Stomach smooth muscle (tissue), 2 donors: ENCODE measurements around the gene SELPLG.

Experiments
- H3K27ac ChIP-seq: one replicate; pipeline ENCODE4 v1.7.0; 2013; ENCODE audit warnings: mild to moderate bottlenecking, low read length, inconsistent platforms
- H3K27me3 ChIP-seq, 2 donors: one replicate each; pipeline ENCODE4 v1.7.0; 2013; ENCODE audit warnings: low read length in 2 of 2; ENCODE audit not compliant: insufficient read depth in 2 of 2, control insufficient read depth in 1 of 2
- H3K36me3 ChIP-seq, 2 donors: one replicate each; pipeline ENCODE4 v1.7.0; 2013; ENCODE audit warnings: low read length in 2 of 2; ENCODE audit not compliant: control insufficient read depth in 2 of 2, insufficient read depth in 2 of 2
- H3K4me1 ChIP-seq: one replicate; pipeline ENCODE4 v1.7.0; 2013; ENCODE audit warnings: low read length; ENCODE audit not compliant: control insufficient read depth, insufficient read depth
- H3K4me3 ChIP-seq, 2 donors: one replicate each; pipeline ENCODE4 v1.7.0; 2013; ENCODE audit warnings: low read length in 2 of 2
- H3K9ac ChIP-seq, 2 donors: one replicate each; pipeline ENCODE4 v1.7.0; 2013; ENCODE audit warnings: low read length in 2 of 2, mild to moderate bottlenecking in 1 of 2
- H3K9me3 ChIP-seq, 2 donors: one replicate each; pipeline ENCODE4 v1.7.0; 2013; ENCODE audit warnings: low read length in 2 of 2; ENCODE audit not compliant: control insufficient read depth in 2 of 2
- donor health status: healthy.
- donor health status: Pancreatic carcinoma.

SELPLG gene

DNA sequence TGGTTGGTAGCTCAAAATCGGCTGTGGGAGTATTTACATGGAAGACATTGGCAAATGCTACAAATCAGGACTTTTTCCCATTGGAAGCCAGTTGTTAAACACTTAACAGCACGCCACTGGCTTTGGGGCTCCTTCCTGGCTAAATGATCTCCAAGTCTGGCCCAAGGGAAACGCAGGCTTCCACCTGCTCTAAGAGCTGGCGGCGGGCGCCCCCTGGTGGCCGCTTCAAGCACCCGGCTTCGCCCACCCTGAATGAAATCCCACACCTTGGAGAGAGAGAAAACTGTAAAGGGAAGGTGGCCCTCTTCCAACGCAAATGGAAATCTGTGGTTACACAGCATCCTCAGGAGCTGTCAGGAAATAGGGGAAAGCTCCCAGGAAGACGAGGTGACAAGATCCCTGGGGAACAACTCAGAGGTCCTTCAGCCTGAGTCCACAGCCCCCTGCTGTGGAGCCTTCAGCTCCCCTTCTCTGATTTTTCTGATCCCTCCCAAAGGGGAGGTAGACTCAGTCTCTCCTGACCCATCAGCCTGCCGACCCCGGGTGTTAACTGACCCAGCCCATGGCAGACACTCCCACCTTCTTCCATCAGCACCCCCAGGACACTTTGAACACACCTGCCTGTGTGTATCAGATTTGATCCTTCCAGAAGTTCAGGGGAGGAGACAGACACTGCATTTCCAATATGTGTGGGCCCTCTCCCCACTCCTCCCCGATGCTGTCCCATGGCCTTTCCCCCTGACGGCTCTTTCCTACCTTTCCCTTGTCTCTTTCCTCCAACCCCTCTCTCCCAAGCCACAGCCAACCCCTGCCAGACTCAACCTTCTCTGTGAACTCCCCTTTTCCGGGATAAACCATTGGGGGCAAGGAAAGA lies 15.4 kb downstream of the SELPLG start:
- no peak overlapping the region for H3K27ac ChIP-seq

GRCh38 chr12:108616941-108617858 lies 16.5 kb downstream of the SELPLG start:
- H3K27me3 ChIP-seq = no peaks in the 10 kb centered on the region
- H3K36me3 ChIP-seq = no peaks in the 10 kb centered on the region
- H3K4me1 ChIP-seq = peaks cover 2% of the 10 kb centered on the region
- no peak overlapping the region for H3K9ac ChIP-seq
- no peak overlapping the region for H3K4me3 ChIP-seq
- H3K9me3 ChIP-seq = no peaks in the 10 kb centered on the region
- no peak overlapping the region for H3K27ac ChIP-seq

More for the DNA sequence above, 15.4 kb downstream of the SELPLG start:
- Histone ChIP-seq H3K4me3 (no peak overlapping the region), H3K27me3 (no peaks in the 10 kb centered on the region), H3K9ac (no peak overlapping the region), H3K36me3 (no peaks in the 10 kb centered on the region), H3K9me3 (no peaks in the 10 kb centered on the region), H3K4me1 (peaks cover 2% of the 10 kb centered on the region)

DNA sequence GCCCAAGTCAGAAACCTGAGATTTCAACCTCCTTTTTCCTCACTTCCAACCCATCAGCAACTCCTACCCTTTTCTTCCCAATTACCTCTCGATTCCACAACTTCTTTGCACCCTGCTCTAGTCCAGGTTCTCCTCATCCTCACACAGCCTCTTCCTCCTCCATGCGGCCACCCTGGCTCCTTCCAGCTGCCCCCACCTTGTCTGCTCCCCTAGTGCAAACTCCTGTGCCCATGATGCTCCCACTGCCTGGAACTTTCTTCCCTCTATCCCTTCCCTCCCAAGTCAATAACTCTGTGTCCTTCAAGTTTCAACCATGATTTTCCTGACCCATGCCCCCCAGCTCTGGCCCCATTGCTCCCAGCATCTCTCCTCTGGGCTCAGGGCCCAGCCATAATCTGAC lies 17.3 kb downstream of the SELPLG start:
- Histone ChIP-seq H3K36me3 (no peaks in the 10 kb centered on the region), H3K27ac (no peak overlapping the region), H3K9ac (no peak overlapping the region), H3K4me3 (no peak overlapping the region), H3K27me3 (no peaks in the 10 kb centered on the region), H3K4me1 (peaks cover 2% of the 10 kb centered on the region), H3K9me3 (no peaks in the 10 kb centered on the region)

DNA sequence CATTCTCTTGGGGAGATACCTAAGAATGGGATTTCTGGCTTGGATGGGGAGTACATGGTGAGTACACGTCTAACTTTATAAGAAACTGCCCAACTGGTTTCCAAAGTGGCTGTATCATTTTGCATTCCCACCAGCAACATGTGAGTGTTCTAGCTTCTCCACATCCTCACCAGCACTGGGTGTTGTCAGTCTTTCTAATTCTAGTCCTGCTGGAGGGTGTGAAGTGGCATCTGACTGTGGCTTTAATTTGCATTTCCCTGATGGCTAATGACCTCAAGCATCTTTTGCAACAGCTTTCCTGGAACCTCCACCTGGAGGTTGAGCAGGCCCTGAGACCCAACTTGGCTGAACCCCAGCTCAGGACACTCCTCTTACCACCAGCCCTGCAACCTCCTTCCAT lies 17.8 kb downstream of the SELPLG start:
- H3K4me1 ChIP-seq = peaks cover 2% of the 10 kb centered on the region
- H3K9me3 ChIP-seq = no peaks in the 10 kb centered on the region
- no peak overlapping the region for H3K9ac ChIP-seq
- no peak overlapping the region for H3K4me3 ChIP-seq
- H3K27ac ChIP-seq = no peak overlapping the region
- H3K36me3 ChIP-seq = no peaks in the 10 kb centered on the region
- H3K27me3 ChIP-seq = no peaks in the 10 kb centered on the region

GRCh38 chr12:108614639-108615038 lies 19.1 kb downstream of the SELPLG start:
- Histone ChIP-seq H3K4me1 (peaks cover 8% of the 10 kb centered on the region), H3K27me3 (no peaks in the 10 kb centered on the region), H3K4me3 (no peak overlapping the region), H3K9ac (no peak overlapping the region), H3K9me3 (no peaks in the 10 kb centered on the region), H3K36me3 (no peaks in the 10 kb centered on the region), H3K27ac (no peak overlapping the region)

DNA sequence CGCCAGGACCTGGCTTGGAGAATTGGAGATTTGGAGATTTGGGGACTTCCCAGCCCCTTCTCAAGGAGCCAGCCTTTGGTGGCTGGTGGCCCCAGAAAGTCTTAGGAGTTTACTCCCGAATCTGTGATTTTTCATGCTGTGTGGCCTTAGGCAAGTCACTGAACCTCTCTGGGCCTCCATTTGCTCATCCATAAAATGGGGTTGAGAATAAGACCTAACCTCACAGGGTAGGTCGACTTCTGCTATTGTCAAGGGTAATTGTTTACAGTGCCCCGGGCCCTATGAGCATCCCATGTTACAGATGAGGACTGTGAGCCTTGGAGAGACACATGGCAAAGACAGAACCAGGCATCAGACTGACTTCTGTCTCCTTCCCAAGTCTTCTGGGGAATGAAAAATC lies 19.7 kb downstream of the SELPLG start:
- Histone ChIP-seq H3K4me3 (no peak overlapping the region), H3K27ac (no peak overlapping the region), H3K36me3 (no peaks in the 10 kb centered on the region), H3K4me1 (peaks cover 11% of the 10 kb centered on the region), H3K9ac (no peak overlapping the region), H3K9me3 (no peaks in the 10 kb centered on the region), H3K27me3 (no peaks in the 10 kb centered on the region)

DNA sequence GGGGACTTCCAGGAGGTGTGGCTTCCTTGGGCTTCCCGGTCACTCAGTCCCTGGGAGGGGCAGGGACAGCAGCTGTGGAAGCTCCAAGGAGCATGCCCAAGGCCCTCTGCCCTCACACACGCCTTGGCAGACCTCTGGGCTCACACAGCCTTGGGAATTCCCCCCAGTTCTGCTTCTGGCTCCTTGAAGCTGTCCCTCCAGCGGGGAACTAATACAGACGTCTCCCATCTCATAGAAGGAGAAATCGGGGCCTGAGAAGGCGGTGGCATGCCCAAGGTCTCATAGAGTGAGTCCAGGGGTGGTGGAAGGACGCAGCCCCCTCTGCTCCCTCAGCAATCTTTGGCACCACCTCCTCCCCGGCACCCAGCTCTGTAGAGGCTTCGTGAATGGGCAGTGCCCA lies 20.1 kb downstream of the SELPLG start:
- H3K4me3 ChIP-seq = no peak overlapping the region
- no peaks in the 10 kb centered on the region for H3K27me3 ChIP-seq
- H3K9me3 ChIP-seq = no peaks in the 10 kb centered on the region
- no peaks in the 10 kb centered on the region for H3K36me3 ChIP-seq
- H3K27ac ChIP-seq = no peak overlapping the region
- H3K4me1 ChIP-seq = peaks cover 11% of the 10 kb centered on the region
- no peak overlapping the region for H3K9ac ChIP-seq

GRCh38 chr12:108612788-108613282 lies 20.9 kb downstream of the SELPLG start:
- Histone ChIP-seq H3K4me3 (no peak overlapping the region), H3K9ac (no peak overlapping the region), H3K36me3 (no peaks in the 10 kb centered on the region), H3K27me3 (no peaks in the 10 kb centered on the region), H3K4me1 (peaks cover 11% of the 10 kb centered on the region), H3K9me3 (no peaks in the 10 kb centered on the region), H3K27ac (no peak overlapping the region)

- Histone ChIP-seq H3K36me3 (no peaks in the 10 kb centered on the region), H3K9me3 (no peaks in the 10 kb centered on the region), H3K4me3 (no peak overlapping the region), H3K27me3 (no peaks in the 10 kb centered on the region), H3K9ac (no peak overlapping the region), H3K27ac (no peak overlapping the region), H3K4me1 (peaks cover 11% of the 10 kb centered on the region)
Observed at GRCh38 chr12:108611884-108612415, 21.7 kb downstream of the SELPLG start.

- no peaks in the 10 kb centered on the region for H3K36me3 ChIP-seq
- peaks cover 11% of the 10 kb centered on the region for H3K4me1 ChIP-seq
- H3K9ac ChIP-seq = no peak overlapping the region
- no peaks in the 10 kb centered on the region for H3K27me3 ChIP-seq
- no peak overlapping the region for H3K4me3 ChIP-seq
- H3K27ac ChIP-seq = no peak overlapping the region
- no peaks in the 10 kb centered on the region for H3K9me3 ChIP-seq
Observed at GRCh38 chr12:108610856-108611605, 22.7 kb downstream of the SELPLG start.
